NCI-H1417 (cell line): ENCODE data around the gene TAMALIN.

Source experiments
- DNase-seq, 3 experiments: peaks; one replicate each; lab custom pipeline; 2025; lab: John Stamatoyannopoulos, UW

TAMALIN gene

GRCh38 chr12:52036587-52037171 is 29.9 kb downstream of the TAMALIN start:
- peak; percentile 80 to 84 (median 84) for DNase-seq

- DNase-seq, result peak; percentile 14 to 68 (median 63)
These were observed 30.6 kb downstream of the TAMALIN start for GRCh38 chr12:52037248-52037861.

- DNase-seq, result no peak
These were observed 31.7 kb downstream of the TAMALIN start for GRCh38 chr12:52038447-52038846.

- no peak for DNase-seq
These were observed 34.3 kb downstream of the TAMALIN start for GRCh38 chr12:52041035-52041434.

- no peak for DNase-seq
These were observed 35.0 kb downstream of the TAMALIN start for GRCh38 chr12:52041695-52042123.

- DNase-seq, result peak in 2 of 3 experiments; percentile 48 to 84
These were observed 36.1 kb downstream of the TAMALIN start for GRCh38 chr12:52042706-52043385.

GRCh38 chr12:52043386-52044212 is 36.9 kb downstream of the TAMALIN start:
- no peak for DNase-seq

- DNase-seq, result no peak
These were observed 37.7 kb downstream of the TAMALIN start for GRCh38 chr12:52044292-52044983.

- no peak for DNase-seq
These were observed 39.1 kb downstream of the TAMALIN start for GRCh38 chr12:52045794-52046199.

- DNase-seq, result no peak
These were observed 40.1 kb downstream of the TAMALIN start for GRCh38 chr12:52046859-52047258.

- no peak for DNase-seq
These were observed 42.5 kb downstream of the TAMALIN start for GRCh38 chr12:52049286-52049685.

GRCh38 chr12:52049688-52050087 is 42.9 kb downstream of the TAMALIN start:
- no peak for DNase-seq

GRCh38 chr12:52050116-52050757 is 43.5 kb downstream of the TAMALIN start:
- DNase-seq, result peak in 2 of 3 experiments; percentile 54 to 66

- peak; percentile 81 to 95 (median 95) for DNase-seq
These were observed 44.2 kb downstream of the TAMALIN start, which contains the start of gene NR4A1 for GRCh38 chr12:52050758-52051541. Gene NR4A1 (plus strand): TSS chr12:52051442. CDS start chr12:52054329, 2,887 bp downstream.

- DNase-seq, result peak; percentile 17 to 52 (median 39)
These were observed 45.9 kb downstream of the TAMALIN start for GRCh38 chr12:52052468-52053186.

- DNase-seq, result no peak
These were observed 46.9 kb downstream of the TAMALIN start for GRCh38 chr12:52053536-52054209.

- DNase-seq, result no peak
These were observed 47.6 kb downstream of the TAMALIN start for GRCh38 chr12:52054231-52054832.
